Left forelimb (tissue), 1 donor: ENCODE data around the gene CEMP1.
"Not testable (repeated sequence)": the region's sequence is repeated elsewhere in the genome, so short reads cannot be mapped to it uniquely, and the experiment has no call there.

Source experiments
- DNase-seq: peaks from one replicate; pipeline ENCODE4 v3.0.0-alpha.2; 2018; ENCODE audit warnings: low spot score

The CEMP1 gene

DNA sequence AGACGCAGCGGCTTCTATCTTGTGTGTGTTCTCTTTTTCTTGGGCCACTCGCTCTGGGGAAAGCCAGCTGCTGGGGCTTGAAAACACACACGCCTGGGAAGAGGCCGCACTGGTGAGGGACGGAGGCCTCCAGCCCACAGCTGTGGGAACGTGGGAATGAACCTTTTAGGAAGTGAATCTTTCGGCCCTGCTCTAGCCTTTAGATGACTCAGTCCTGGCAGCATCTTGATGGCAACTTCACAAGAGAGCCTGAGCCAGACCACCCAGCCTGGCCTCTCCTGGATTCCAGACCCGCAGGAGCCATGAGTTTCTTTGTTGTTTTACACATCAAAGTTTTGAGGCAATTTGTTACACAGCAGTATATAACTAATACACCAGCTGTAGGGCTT lies 4.4 kb upstream of the CEMP1 start:
- DNase-seq, result no peak

DNA sequence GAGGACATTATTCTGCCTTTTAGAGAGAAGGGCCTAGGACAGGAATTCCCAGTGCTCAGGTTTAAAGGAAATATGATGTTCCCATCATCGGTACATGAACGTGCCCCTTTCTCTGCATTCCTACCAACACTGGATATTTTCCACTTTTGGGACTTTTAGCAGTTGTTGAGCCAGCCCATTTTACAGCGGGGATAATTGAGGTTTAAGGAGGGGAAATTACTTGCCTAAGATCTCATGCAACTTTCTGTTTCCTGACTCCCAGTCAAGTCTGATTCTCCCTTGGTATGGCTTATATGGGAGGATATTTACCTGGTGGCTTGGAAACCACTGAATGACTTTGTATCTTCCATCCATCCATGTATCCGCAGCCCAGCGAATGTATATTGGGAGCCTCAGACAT lies 3.1 kb upstream of the CEMP1 start:
- not testable (repeated sequence) for DNase-seq

DNA sequence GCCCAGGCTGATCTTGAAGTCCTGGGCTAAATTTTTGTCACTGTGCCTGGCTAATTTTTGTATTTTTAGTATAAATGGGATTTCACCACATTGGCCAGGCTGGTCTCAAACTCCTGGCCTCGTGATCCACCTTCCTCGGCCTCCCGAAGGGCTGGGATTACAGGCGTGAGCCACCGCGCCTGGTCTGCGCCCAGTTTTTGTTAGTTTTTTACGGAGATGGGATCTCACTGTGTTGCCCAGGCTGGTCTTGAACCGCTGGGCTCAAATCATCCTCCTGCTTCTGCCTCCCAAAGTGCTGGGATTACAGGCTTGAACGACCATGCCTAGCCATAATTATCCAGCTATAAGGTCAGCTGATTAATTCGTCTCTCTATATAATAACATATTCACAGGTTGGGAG lies 2.7 kb upstream of the CEMP1 start:
- DNase-seq, result no peak

DNA sequence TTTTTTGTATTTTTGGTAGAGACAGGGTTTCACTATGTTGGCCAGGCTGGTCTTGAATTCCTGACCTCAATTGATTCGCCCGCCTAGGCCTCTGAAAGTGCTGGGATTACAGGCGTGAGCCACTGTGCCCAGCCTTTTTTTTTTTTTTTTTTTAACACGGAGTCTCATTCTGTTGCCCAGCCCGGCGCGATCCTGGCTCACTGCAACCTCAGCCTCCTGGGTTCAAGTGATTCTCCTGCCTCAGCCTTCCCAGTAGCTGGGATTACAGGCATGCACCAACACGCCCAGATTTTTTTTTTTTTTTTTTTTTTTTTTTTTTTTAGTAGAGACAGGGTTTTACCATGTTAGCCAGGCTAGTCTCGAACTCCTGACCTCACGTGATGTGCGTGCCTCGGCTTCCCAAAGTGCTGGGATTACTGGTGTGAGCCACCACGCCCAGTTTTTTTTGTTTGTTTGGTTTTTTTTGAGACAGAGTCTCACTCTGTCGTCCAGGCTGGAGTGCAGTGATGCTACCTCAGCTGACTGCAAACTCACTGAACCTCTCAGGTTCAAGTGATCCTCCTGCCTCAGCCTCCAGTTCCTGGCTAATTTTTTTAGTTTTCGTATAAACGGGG lies 2.0 kb upstream of the CEMP1 start:
- DNase-seq, result not testable (repeated sequence)

DNA sequence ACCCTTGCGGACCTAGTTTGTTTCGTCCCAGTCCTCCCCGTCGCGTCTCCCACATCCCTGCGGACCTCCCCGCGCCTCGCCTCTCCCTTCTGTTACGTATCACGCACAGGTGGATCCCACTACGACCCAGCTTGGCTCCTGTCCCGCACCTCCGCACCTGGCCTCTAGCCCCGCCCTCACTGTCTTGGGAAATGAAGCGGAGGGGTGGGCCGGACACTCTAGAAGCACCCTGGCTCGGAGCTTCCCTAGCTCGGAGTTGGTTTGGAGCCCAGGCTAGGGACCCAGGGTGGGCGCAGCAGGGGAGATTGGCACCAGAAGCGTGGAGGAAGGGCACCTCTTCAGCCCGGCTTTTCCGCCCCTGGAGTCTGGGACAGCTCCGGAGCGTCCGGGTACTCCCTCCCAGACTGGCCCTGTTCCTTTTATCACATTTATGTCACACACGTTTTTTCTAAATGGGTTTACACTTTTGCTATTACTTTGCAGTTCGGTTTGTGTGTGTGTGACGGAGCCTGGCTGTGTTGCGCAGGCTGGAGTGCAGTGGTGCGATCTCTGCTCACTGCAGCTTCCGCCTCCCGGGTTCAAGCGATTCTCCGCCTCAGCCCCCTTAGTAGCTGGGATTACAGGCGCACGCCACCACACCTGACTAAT lies 1.4 kb upstream of the CEMP1 start:
- peak; percentile 74 for DNase-seq

DNA sequence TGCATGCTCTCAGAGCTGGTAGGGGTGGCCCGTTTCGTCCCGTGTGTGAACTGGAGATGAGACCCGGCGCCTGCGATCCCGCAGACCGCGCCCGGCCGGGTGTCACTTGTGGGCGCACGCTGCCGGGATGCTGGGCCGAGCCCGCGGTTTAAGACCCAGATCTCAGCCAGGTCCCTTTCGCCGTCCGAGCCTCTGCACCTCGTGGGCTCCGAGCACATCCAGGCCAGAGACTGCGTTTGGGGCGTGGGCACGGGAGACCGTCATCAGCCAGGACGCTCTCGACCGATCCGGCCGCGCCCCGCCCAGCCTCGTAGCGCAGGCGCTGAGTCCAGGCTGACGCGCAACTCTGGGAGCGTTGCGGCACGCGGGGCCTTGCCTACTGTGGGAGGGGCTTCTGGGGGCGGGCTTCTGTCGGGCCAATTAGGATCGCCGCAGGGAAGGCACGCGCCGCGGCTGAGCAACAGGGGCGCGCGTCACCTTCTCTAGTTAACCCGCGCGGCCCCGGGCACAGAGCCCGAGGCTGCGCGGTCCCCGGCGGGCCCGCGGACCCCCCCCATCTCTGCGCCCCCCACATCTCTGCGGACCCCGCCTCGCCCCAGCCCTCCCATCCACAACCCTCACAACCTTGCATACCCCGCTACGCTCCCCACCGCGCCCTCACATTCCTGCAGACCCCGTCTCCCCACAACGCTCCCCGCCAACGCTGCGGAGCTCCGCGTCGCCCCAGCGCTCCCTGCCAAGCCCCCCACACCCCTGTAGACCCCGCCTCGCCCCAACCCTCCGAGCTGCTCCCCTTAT lies 687 bp upstream of the CEMP1 start:
- DNase-seq, result peak; percentile 98

DNA sequence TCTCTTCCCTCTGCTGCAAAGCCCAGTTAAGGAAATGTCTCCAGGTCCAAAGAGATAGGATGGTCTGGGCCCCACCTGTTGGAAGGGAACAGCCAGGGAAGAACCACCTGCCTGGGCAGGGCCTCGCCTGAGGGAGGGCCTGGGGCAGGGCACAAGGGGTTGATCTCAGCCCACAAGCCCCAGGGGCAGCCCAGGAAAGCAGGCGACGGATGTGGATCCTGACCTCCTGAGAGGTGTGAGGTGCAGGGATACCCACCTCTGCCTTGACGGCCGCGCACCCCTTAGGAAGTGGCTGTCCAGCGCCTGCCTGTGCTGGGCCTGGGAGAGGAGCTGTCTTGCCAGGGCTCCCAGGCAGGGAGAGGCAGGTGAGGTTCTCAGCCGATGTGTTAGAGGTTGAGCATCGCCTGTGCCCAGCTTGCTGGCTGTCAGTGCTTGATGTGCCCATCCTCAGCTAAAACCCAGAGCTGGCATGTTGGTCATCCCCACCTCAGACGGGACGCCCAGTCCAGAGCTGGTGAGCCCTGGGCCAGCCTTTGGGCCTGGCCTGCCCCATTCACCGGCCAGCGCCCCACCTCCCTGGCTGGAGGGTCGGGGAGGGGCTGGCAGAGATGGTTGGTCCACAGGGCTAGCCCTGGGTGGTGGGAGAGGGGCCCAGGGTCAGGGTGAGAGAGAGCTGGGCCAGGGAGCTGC lies 434 bp downstream of the CEMP1 start:
- DNase-seq, result no peak

DNA sequence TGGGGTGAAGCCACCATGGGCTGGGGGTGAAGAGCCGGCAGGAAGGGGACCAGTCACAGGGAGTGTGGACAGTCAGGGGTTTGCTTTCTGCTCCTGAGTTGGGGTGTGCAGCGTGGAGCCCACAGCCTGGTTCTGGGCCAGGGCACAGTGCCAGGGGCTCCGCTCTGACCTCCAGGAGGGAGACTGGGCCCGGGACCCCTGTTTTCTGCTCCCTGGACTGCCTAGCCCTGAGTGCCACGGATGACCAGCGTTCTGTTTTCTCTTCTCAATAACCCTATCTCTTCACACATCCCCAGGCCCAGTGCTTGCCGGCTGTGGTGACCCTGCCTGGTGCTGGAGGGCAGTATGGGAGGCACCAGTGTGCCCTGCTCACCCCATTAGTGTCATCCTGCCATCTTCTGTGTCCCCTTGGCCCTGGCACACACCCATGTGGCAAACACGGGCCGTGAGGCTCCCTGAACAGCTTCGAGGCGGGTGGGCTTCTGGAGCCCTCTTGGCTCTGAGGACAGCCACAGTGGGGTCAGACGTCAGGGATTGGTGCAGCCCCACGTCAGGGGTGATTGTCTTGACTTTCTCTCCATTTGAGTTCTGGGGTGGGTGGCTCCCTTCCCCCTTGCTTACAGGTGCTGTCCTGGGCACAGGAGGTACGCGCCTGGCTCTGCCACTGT lies 1.1 kb downstream of the CEMP1 start:
- DNase-seq, result no peak

DNA sequence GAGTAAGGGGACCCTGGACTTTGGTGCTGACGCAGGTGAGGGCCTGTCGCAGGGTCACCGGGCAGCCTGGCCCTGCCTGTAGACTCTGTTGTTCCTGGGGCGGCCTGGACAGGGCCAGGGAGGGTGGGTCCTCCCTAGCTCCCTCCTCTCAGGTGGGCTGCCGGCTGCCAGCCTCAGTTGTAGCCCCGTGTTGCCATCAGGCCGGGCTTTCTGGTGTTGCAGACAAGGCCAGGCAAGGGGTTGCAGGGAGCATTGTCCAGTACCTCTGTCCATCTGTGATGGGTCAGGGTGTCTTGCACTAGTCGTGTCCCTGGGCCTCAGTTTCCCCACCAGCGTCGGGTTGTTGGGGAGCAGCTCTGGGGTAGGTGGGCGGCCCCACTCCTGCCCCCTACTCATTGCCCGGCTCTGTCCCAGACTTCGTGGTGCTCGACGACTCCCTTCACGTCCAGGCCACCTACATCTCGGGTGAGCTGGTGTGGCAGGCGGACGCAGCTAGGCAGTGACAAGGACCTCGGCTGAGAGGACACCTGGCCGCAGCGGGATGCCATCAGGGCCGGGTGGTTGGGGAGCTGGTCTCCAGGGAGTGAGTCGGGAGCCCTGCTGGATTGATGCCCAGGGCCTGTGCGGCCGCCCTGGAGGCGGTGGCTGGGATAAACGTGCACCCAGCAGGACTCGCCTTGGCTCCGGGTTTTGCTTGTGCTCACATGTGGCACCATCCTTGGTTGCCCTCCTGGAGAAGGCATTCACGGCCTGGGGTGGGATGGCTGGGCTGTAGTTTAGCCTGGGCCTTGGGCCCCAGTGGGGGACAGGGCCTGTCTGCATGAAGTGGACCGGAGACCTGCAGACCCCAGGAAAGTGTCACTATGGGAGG lies 1.9 kb downstream of the CEMP1 start:
- no peak for DNase-seq

DNA sequence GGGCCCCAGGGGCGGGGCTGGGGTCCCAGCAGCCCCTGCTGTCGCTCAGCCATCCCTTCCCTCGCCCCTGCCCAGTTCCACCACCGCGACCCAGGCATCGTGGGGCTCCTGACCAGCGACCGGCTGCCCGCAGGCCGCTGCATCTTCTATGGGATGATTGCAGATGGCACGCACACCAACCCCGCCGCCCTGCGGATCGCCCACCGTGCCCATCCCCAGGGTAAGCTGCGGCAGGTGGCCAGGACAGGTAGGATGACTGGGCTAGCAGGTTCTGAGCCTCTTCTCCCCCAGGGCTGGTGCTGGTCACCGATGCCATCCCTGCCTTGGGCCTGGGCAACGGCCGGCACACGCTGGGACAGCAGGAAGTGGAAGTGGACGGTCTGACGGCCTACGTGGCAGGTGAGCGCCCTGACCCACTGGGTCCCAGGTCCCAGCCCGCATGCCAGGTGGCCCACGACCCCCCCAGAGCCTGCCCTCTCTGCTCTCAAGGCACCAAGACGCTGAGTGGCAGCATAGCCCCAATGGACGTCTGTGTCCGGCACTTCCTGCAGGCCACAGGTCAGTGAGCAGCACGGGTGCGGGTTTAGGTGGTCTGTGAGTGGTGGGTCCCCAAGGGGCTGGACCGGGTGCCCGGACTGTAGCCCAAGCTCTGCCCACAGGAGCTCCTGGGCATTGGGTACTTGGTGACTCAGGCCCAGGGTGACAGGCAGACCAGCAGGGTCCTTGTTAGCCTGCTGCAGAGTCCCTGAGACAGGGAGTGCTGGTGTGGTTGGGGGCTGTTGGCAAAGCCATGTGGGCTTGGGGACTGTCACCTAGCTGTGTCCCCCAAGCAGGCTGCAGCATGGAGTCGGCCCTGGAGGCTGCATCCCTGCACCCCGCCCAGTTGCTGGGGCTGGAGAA lies 2.8 kb downstream of the CEMP1 start:
- DNase-seq, result no peak

DNA sequence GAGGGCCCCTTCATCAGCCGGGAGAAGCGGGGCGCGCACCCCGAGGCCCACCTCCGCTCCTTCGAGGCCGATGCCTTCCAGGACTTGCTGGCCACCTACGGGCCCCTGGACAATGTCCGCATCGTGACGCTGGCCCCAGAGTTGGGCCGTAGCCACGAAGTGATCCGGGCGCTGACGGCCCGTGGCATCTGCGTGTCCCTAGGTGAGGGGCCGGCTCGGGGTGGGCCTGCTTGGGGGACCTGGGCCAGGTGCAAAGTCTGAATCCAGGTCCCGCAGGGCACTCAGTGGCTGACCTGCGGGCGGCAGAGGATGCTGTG lies 3.5 kb downstream of the CEMP1 start:
- no peak for DNase-seq

DNA sequence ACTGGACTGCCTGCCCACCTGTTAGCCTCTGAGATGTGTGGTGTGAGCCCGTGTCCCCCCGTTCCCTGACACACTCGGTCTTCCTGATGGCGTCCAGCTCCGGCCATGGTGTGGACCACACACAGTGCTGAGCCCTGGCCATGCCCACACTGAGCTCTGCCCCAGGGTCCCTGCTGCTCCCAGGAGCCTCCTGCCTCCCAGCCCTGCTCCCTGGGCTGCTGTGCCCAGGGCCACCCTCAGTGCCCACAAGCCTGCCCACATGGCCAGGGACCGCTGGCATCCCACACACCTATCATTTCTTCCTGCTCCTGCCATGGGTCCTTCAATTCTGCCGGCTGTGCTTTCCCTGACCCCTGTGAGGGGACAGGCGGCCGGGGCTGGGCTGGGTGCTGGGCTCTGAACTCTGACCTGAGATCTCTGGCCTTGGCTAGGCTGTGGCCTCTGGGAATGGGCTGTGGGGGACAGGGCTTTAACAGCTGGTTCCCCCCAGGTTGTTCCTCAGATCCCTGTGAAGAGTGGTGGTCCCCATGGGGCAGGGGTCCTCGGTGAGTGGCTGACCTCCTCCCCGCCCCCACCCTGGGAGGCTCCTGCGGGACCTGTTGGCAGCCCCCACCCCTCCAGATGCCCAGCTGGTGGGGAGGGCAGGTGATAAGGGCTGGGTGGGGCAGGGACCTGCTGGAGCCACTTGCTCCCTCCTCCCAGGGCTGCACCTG lies 4.0 kb downstream of the CEMP1 start:
- no peak for DNase-seq

DNA sequence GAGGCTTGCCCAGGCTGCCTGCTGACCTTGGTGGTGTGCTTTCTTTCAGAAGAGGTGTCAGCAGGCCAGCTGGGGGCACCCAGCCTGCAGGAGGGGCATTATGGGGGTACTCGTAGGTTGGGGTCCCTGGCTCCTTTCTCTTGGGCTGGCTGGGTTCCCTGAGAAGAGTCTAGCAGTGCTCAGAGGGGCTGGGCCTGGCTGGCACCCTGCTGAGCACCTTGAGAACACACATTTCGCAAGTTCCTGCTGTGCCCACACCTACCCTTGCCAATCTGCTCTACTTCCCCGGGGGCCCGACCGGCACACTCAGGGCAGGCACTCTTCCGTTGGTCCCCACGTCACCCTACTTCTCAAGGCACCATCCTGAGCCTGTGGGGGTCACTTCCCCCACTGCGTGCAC lies 5.1 kb downstream of the CEMP1 start:
- DNase-seq, result no peak

DNA sequence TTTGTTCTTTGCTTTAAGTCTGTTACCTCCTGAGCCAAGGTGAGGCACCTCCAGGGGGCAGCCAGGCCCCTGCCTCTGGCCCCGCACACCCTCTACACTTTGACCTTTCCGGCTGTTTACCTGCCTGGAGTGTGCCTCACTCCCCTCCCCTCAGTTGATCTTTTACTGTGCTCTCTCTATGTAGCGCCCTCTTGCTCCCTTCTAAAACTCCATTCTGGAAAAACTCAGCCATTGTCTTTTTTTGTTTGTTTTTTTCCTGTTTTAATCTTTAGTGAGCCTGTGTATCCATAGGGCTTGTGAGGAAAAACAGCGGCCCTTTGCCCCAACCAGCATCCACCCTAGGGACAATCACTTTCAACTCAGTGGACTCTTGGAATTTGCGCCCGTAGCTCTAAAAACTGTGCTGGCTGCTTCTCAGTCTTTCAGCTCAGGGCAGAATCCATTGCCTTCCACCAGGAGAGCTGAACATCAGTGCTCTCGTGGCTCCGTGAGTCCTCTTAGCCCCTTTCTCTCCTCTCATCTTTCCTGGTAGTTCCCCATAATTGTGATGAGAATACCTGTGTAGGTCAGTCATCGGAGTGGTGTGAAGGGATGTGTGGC lies 6.8 kb downstream of the CEMP1 start:
- DNase-seq, result no peak

DNA sequence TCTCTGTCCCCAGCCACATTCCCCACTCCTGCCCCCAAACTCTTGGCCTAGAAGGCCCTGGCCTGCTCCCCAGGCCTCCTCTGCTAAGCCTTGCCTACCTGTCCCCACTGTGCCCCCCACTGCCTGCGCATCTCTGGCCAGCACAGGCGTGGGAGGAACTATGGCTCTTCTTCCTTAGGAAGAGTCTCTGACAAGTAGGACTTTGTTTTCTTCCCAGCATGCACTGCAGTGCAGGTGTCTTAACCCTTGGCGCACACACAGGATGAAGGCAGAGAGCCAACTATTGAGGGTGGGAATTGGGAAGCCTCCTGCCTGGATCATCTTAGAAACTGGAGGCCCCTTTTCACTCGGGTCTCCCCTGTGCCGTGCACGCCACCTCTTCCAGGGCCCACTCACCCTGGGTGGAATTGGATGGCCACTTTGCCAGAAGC lies 7.4 kb downstream of the CEMP1 start:
- no peak for DNase-seq

DNA sequence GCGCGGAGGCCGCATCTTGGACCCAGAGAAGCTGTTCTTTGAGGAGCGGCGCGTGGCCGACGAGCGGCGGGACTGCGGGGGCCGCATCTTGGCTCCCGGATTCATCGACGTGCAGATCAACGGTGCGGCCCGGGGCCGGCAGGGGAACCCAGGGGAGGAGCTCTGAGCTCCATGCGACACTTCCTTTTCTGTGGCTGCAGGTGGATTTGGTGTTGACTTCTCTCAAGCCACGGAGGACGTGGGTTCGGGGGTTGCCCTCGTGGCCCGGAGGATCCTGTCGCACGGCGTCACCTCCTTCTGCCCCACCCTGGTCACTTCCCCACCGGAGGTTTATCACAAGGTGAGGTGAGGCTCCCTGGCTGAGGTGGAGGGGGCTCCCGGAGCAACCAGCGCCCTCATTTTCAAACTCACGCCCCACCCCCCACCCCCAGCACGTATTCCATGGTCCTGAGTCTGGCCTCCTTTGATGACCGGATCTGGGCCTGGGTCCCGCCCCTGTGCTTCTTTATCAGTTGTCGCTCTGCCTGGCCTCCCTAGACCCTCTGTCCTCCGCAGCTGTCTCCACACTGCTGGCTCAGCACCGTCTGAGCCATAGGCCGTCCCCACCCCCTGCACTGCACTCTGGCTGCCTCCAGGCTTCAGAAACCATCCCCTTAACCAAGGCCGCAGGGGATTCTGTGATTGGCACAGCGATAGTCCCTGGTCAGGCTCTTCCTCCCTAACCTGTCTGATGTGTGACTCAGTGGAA lies 10.2 kb downstream of the CEMP1 start:
- DNase-seq, result no peak

DNA sequence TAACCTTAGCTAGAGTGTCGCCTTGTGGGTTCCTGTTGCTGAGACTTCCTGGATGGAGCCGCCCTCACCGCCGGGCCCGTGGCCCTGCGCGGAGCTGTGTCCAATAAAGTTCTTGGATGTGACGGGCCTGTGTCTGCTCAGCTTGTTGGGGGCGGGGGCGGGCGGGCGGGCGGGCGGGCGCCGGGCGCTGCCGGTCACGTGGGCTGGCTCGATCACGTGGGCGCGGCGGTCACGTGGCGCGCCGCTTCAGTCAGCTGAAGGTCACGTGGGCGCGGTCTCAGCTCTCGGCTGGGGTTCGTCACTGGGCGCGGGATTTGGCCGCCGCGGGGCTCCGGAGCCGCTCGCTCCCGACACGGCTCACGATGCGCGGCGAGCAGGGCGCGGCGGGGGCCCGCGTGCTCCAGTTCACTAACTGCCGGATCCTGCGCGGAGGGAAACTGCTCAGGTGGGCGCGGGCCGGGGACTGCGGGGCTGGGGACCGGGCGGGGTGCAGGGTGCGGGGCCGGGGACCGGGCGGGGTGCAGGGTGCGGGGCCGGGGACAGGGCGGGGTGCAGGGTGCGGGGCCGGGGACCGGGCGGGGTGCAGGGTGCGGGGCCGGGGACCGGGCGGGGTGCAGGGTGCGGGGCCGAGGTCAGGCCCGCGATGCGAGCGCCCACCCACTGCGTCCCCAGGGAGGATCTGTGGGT lies 11.0 kb downstream of the CEMP1 start, which contains the start of gene AMDHD2:
Gene AMDHD2, plus strand, starts transcription at position 275 of the 687 bp plus-strand sequence. Its CDS starts 88 bp downstream, at position 363.
- DNase-seq, result peak; percentile 93

DNA sequence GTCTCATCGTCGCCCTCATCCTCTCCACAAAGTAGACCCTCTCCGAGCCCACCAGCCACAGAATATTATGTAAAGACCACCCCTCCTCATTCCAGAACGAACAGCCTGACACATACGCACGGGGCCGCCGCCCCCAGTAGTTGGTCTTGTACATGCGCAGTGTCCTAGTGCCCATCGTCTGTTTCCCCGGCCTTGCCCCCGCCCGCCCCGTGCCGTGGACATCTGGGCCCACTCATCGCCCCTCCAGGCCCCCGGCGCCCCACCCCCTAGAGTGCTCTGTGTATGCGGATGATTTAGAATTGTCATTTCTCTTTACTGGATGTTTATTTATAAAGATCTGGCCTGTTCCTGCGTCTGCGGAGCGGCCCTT lies 11.5 kb downstream of the CEMP1 start:
- no peak for DNase-seq
